Testis (tissue), 5 donors: ENCODE measurements around the gene RAD23A. TPM values are rescaled to one million over a fixed set of nuclear protein-coding genes. Genes with fewer than 3 reads are reported as not detected.

Experiments
- DNase-seq: peaks from one replicate; pipeline ENCODE4 v3.0.0-alpha.2; 2019
- H3K27ac ChIP-seq, 2 donors: fragments of 200-600 bp; sonication (generic); one replicate each; pipeline ENCODE4 v1.5.1; 2019
- H3K27me3 ChIP-seq: fragments of 200-600 bp; sonication (generic); one replicate; pipeline ENCODE4 v1.5.1; 2019
- H3K36me3 ChIP-seq: fragments of 200-600 bp; sonication (generic); one replicate; pipeline ENCODE4 v1.5.1; 2017; ENCODE audit warnings: low read depth; ENCODE audit errors: missing control alignments
- H3K4me1 ChIP-seq: fragments of 200-600 bp; sonication (generic); one replicate; pipeline ENCODE4 v1.5.1; 2019
- H3K4me3 ChIP-seq, 2 donors: fragments of 200-600 bp; sonication (generic); one replicate each; pipeline ENCODE4 v1.5.1; 2017 to 2019
- H3K9me3 ChIP-seq: fragments of 200-600 bp; sonication (generic); one replicate; pipeline ENCODE4 v1.5.1; 2017
- POLR2A ChIP-seq: fragments of 450-650 bp; IDR thresholded peaks from one replicate; pipeline ENCODE4 v1.6.1; 2017; ENCODE audit warnings: antibody characterized with exemption, mild to moderate bottlenecking, moderate library complexity
- WGBS, 2 donors: methylation state at CpG; one replicate each; pipeline ENCODE4 v1.1.5; 2018; 5-methylcytosine and 5-hydroxymethylcytosine counted together
- intact Hi-C: fragments of 100-400 bp; cut with DNase I; formaldehyde crosslinking; loops from one replicate; pipeline ENCODE4 v1.15.1; 2023; ENCODE audit warnings: low total_unique reads
- long read RNA-seq, 2 donors: transcript quantifications; one replicate each; lab custom pipeline, GENCODE V29; 2026
- polyA plus RNA-seq: library from polyadenylated mRNA; stranded (reverse); fragments of 350-450 nt; fragmentation: Illumina TruSeq; extraction: RNeasy Lipid Tissue Mini Kit (QIAGEN cat#74804); gene quantifications from one replicate; pipeline ENCODE4 v1.2.3, GENCODE V29; 2014; ENCODE audit warnings: low read depth, low replicate concordance; ENCODE audit not compliant: insufficient read depth
- total RNA-seq, 2 donors: library from RNA; depleted of rRNA; stranded (reverse); fragments of >200 nt; gene quantifications; one replicate each; pipeline ENCODE4 v1.2.3, GENCODE V29; 2016
- TF ChIP-seq, protein P1 (sequence below), 3 experiments: fragments of 450-650 bp in 2 of 3; fragments of 200-600 bp in 1 of 3; sonication (generic) in 1 of 3; IDR thresholded peaks; one replicate each; pipeline ENCODE4 v1.5.1; 2016 to 2019; ENCODE audit warnings: antibody characterized with exemption in 3 of 3, mild to moderate bottlenecking in 2 of 3, moderate library complexity in 1 of 3

The RAD23A gene
- 100 to 1,000 TPM; 114 to 136 TPM for total RNA-seq
- 174 TPM for polyA plus RNA-seq
- long read RNA-seq, donor 1, transcript RAD23A-201 (9 exons, 1,736 nt): major isoform, 30 of 97 reads
- long read RNA-seq, donor 1, transcript RAD23A-207 (2 exons, 545 nt): minor isoform, 16 of 97 reads
- long read RNA-seq, donor 1, transcript RAD23A-203 (9 exons, 1,746 nt): minor isoform, 27 of 97 reads
- long read RNA-seq, donor 1, partial matches to known transcripts: 24 of 97 reads
- long read RNA-seq, donor 1, other reads (novel, unspliced or antisense): 0 of 97 reads
- long read RNA-seq, donor 2, transcript RAD23A-207 (2 exons, 545 nt): major isoform, 19 of 57 reads
- long read RNA-seq, donor 2, transcript RAD23A-203 (9 exons, 1,746 nt): minor isoform, 18 of 57 reads
- long read RNA-seq, donor 2, transcript RAD23A-201 (9 exons, 1,736 nt): minor isoform, 12 of 57 reads
- long read RNA-seq, donor 2, partial matches to known transcripts: 7 of 57 reads
- long read RNA-seq, donor 2, other reads (novel, unspliced or antisense): 0 of 57 reads

DNA sequence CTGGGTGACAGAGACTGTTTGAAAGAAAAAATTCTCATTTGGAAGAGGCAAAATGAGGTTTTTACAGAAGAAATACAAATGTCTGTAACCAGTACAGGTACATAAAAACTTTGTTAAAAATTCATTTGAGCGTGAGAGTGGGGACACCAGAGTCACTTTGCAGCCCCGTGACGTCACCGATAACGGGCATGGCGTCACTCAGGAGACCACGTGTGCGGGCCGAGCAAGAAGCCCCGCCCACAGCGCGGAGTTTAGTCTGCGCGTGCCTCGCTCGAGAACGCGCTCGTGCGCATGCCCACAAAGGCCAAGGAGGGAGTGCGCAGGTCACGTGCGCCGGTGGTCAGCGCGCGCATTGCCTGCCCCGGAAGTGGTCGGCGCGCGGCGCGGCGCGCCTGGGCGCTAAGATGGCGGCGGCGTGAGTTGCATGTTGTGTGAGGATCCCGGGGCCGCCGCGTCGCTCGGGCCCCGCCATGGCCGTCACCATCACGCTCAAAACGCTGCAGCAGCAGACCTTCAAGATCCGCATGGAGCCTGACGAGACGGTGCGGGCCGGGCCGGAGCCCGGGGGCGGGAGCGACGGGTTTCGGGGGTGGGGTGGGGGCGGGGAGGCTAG is at the start of gene RAD23A:
Gene RAD23A (plus strand): TSS at position 384 of the 613 bp plus-strand sequence. CDS start 87 bp downstream, at position 471.
- no peaks in the 10 kb centered on the region for H3K36me3 ChIP-seq
- WGBS, 2 donors: 1 to 22% methylated on average over 1 to 53 of the region's 62 CpGs
- TF ChIP-seq POLR2A: no peak
- TF ChIP-seq, protein P1, sequence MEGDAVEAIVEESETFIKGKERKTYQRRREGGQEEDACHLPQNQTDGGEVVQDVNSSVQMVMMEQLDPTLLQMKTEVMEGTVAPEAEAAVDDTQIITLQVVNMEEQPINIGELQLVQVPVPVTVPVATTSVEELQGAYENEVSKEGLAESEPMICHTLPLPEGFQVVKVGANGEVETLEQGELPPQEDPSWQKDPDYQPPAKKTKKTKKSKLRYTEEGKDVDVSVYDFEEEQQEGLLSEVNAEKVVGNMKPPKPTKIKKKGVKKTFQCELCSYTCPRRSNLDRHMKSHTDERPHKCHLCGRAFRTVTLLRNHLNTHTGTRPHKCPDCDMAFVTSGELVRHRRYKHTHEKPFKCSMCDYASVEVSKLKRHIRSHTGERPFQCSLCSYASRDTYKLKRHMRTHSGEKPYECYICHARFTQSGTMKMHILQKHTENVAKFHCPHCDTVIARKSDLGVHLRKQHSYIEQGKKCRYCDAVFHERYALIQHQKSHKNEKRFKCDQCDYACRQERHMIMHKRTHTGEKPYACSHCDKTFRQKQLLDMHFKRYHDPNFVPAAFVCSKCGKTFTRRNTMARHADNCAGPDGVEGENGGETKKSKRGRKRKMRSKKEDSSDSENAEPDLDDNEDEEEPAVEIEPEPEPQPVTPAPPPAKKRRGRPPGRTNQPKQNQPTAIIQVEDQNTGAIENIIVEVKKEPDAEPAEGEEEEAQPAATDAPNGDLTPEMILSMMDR (IDR thresholded peaks at IDR 0.05): peak in 1 of 3 experiments; percentile 8
- H3K4me1 ChIP-seq: peaks cover 7% of the 10 kb centered on the region
- H3K4me3 ChIP-seq: peak within 1 kb of the TSS; percentile 98
- peak within 1 kb of the TSS; percentile 94 to 95 for H3K27ac ChIP-seq
- no peaks in the 10 kb centered on the region for H3K9me3 ChIP-seq
- no peaks in the 10 kb centered on the region for H3K27me3 ChIP-seq
- intact Hi-C loops: no loop called here
- peak; percentile 98 for DNase-seq

GRCh38 chr19:12896460-12896859 is 49.2 kb upstream of the RAD23A start:
- Histone ChIP-seq H3K4me3 (no peak overlapping the region), H3K27me3 (no peaks in the 10 kb centered on the region), H3K36me3 (no peaks in the 10 kb centered on the region), H3K9me3 (no peaks in the 10 kb centered on the region), H3K27ac (no peak overlapping the region), H3K4me1 (peaks cover 3% of the 10 kb centered on the region)
- intact Hi-C loops: no loop called here
- WGBS, 2 donors: 93 to 98% methylated on average over 9 to 17 of the region's 17 CpGs
- TF ChIP-seq POLR2A: no peak
- TF ChIP-seq, protein P1 (IDR thresholded peaks at IDR 0.05): no peak
- DNase-seq: no peak

GRCh38 chr19:12899891-12900518 is 45.7 kb upstream of the RAD23A start:
- WGBS, 2 donors: 90 to 95% methylated on average over 9 to 10 of the region's 10 CpGs
- Histone ChIP-seq H3K27ac (no peak overlapping the region), H3K36me3 (no peaks in the 10 kb centered on the region), H3K9me3 (no peaks in the 10 kb centered on the region), H3K27me3 (no peaks in the 10 kb centered on the region), H3K4me3 (no peak overlapping the region), H3K4me1 (no peaks in the 10 kb centered on the region)
- intact Hi-C loops: no loop called here
- no peak for DNase-seq
- TF ChIP-seq, protein P1 (IDR thresholded peaks at IDR 0.05): no peak
- TF ChIP-seq POLR2A: no peak

GRCh38 chr19:12907166-12907565 is 38.5 kb upstream of the RAD23A start:
- Histone ChIP-seq H3K27ac (no peak overlapping the region), H3K4me1 (no peaks in the 10 kb centered on the region), H3K36me3 (no peaks in the 10 kb centered on the region), H3K27me3 (no peaks in the 10 kb centered on the region), H3K9me3 (no peaks in the 10 kb centered on the region), H3K4me3 (no peak overlapping the region)
- WGBS, 2 donors: 94 to 97% methylated on average over 9 of the region's 9 CpGs
- TF ChIP-seq POLR2A: no peak
- TF ChIP-seq, protein P1 (IDR thresholded peaks at IDR 0.05): no peak
- intact Hi-C loops: no loop called here
- no peak for DNase-seq
